DOHH2 (cell line): ENCODE results near the gene CLCN7.

Experiments used
- EZH2phosphoT487 ChIP-seq: fragments of 200-600 bp; sonication (generic); IDR thresholded peaks from 2 replicates; pipeline ENCODE4 v1.6.1; 2017; ENCODE audit warnings: borderline replicate concordance, mild to moderate bottlenecking, antibody characterized with exemption, low read length, moderate library complexity, mixed read lengths
- TF ChIP-seq, protein P1 (sequence below): fragments of 200-600 bp; sonication (generic); IDR thresholded peaks from one replicate; pipeline ENCODE4 v1.5.1; 2014; ENCODE audit warnings: antibody characterized with exemption, mild to moderate bottlenecking, low read depth, low read length; ENCODE audit not compliant: poor library complexity, severe bottlenecking

DNA sequence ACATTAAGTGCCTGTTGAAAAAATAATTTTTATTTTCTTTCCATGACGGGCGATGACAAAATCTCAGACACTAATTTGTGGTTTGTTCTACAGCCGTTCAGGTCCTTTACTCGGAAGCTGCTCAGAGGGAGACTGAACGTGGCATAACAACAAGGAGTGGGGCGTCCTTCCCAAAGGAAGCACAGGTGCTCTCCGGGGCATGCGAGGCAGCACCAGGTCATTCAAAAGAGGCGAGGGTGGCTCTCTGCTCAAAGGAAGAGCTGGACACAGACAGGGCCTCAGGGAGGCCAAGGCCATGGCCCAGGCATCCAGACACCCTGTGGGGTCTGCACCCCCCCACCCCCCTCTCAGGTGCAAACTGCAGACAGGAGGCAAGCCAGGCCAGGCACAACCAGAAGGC is 76.5 kb downstream of the CLCN7 start:
- TF ChIP-seq, protein P1, sequence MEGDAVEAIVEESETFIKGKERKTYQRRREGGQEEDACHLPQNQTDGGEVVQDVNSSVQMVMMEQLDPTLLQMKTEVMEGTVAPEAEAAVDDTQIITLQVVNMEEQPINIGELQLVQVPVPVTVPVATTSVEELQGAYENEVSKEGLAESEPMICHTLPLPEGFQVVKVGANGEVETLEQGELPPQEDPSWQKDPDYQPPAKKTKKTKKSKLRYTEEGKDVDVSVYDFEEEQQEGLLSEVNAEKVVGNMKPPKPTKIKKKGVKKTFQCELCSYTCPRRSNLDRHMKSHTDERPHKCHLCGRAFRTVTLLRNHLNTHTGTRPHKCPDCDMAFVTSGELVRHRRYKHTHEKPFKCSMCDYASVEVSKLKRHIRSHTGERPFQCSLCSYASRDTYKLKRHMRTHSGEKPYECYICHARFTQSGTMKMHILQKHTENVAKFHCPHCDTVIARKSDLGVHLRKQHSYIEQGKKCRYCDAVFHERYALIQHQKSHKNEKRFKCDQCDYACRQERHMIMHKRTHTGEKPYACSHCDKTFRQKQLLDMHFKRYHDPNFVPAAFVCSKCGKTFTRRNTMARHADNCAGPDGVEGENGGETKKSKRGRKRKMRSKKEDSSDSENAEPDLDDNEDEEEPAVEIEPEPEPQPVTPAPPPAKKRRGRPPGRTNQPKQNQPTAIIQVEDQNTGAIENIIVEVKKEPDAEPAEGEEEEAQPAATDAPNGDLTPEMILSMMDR: no peak
- TF ChIP-seq EZH2phosphoT487: no peak
